HG03354 (cell line): ENCODE results near the gene UGT1A4.
"Not testable (repeated sequence)": the region's sequence is repeated elsewhere in the genome, so short reads cannot be mapped to it uniquely, and the experiment has no call there.

Experiments used
- ATAC-seq: cut with Tn5 transposase; IDR thresholded peaks from one replicate; pipeline ENCODE4 v1.9.1; 2021; ENCODE audit warnings: mild to moderate bottlenecking; ENCODE audit not compliant: unreplicated experiment, poor library complexity, severe bottlenecking

UGT1A4 gene

GRCh38 chr2:233745073-233745755 is 26.7 kb downstream of the UGT1A4 start:
- ATAC-seq, result no peak

- not testable (repeated sequence) for ATAC-seq
Observed at GRCh38 chr2:233745838-233746237, 27.3 kb downstream of the UGT1A4 start.

- ATAC-seq, result no peak
Observed at GRCh38 chr2:233746475-233747282, 28.1 kb downstream of the UGT1A4 start.

- ATAC-seq, result no peak
Observed at GRCh38 chr2:233747283-233747544, 28.7 kb downstream of the UGT1A4 start.

GRCh38 chr2:233750689-233751088 is 32.2 kb downstream of the UGT1A4 start:
- ATAC-seq, result not testable (repeated sequence)

- not testable (repeated sequence) for ATAC-seq
Observed at GRCh38 chr2:233751212-233752009, 32.9 kb downstream of the UGT1A4 start.

GRCh38 chr2:233754872-233755611 is 36.5 kb downstream of the UGT1A4 start:
- ATAC-seq, result no peak

- ATAC-seq, result no peak
Observed at GRCh38 chr2:233756429-233757081, 38.0 kb downstream of the UGT1A4 start.

- no peak for ATAC-seq
Observed at GRCh38 chr2:233758141-233758540, 39.6 kb downstream of the UGT1A4 start.

GRCh38 chr2:233758849-233759248 is 40.3 kb downstream of the UGT1A4 start:
- ATAC-seq, result no peak

GRCh38 chr2:233760043-233760442 is 41.5 kb downstream of the UGT1A4 start, which contains the start of gene UGT1A1:
Gene UGT1A1, plus strand, starts transcription at chr2:233760270. Its CDS starts 18 bp downstream, at chr2:233760288.
- ATAC-seq, result no peak

GRCh38 chr2:233761040-233761769 is 42.7 kb downstream of the UGT1A4 start:
- ATAC-seq, result no peak

GRCh38 chr2:233764264-233764663 is 45.7 kb downstream of the UGT1A4 start:
- ATAC-seq, result no peak

GRCh38 chr2:233764761-233765160 is 46.2 kb downstream of the UGT1A4 start:
- ATAC-seq, result no peak

GRCh38 chr2:233766416-233766815 is 47.9 kb downstream of the UGT1A4 start:
- ATAC-seq, result no peak

GRCh38 chr2:233768076-233768475 is 49.5 kb downstream of the UGT1A4 start:
- no peak for ATAC-seq

GRCh38 chr2:233769260-233769659 is 50.7 kb downstream of the UGT1A4 start:
- no peak for ATAC-seq

GRCh38 chr2:233772153-233772552 is 53.6 kb downstream of the UGT1A4 start:
- no peak for ATAC-seq

GRCh38 chr2:233772583-233772982 is 54.0 kb downstream of the UGT1A4 start:
- ATAC-seq, result no peak
